ENCODE results near the gene SESN1.

SESN1 gene

GRCh38 chr6:109048176-109048575 is 46.5 kb downstream of the SESN1 start:
- ChIA-PET CTCF (no interaction called here), POLR2A (no interaction called here)
- TF ChIP-seq FOXA1 (IDR thresholded peaks at IDR 0.05) (no peak), FOXK2 (IDR thresholded peaks at IDR 0.05) (no peak), NFRKB (IDR thresholded peaks at IDR 0.05) (no peak), ELF4 (IDR thresholded peaks at IDR 0.05) (no peak), SP1 (IDR thresholded peaks at IDR 0.05) (no peak), BHLHE40 (IDR thresholded peaks at IDR 0.05; ENCODE audit: borderline replicate concordance) (no peak), ZNF384 (IDR thresholded peaks at IDR 0.05) (no peak), LEF1 (IDR thresholded peaks at IDR 0.05; ENCODE audit: borderline replicate concordance) (no peak), PKNOX1 (IDR thresholded peaks at IDR 0.05) (no peak), CTBP1 (IDR thresholded peaks at IDR 0.05; ENCODE audit: borderline replicate concordance) (no peak), TARDBP (IDR thresholded peaks at IDR 0.05) (no peak)
- no peak for DNase-seq (ENCODE audit: extremely low spot score)

GRCh38 chr6:109045493-109045892 is 49.2 kb downstream of the SESN1 start:
- TF ChIP-seq CTBP1 (IDR thresholded peaks at IDR 0.05; ENCODE audit: borderline replicate concordance): no peak
- DNase-seq (ENCODE audit: extremely low spot score): no peak
- ChIA-PET CTCF (no interaction called here), POLR2A (no interaction called here)

GRCh38 chr6:109039795-109040194 is 54.9 kb downstream of the SESN1 start:
- DNase-seq (ENCODE audit: extremely low spot score): no peak
- ChIA-PET POLR2A (interaction anchor here (0.8 to 5.4 kb wide), 3 partner anchors 13 to 53 kb away, joined by 3 to 15 read pairs (median 6); no protein-coding TSS in a partner anchor), CTCF (no interaction called here)
- TF ChIP-seq PKNOX1 (IDR thresholded peaks at IDR 0.05) (no peak), FOXA1 (IDR thresholded peaks at IDR 0.05) (no peak), HDGF (IDR thresholded peaks at IDR 0.05; ENCODE audit: borderline replicate concordance) (no peak), FOXK2 (IDR thresholded peaks at IDR 0.05) (no peak), SUZ12 (IDR thresholded peaks at IDR 0.05) (no peak), BHLHE40 (IDR thresholded peaks at IDR 0.05; ENCODE audit: borderline replicate concordance) (no peak), L3MBTL2 (conservative IDR thresholded peaks at IDR 0.05) (no peak), NFRKB (IDR thresholded peaks at IDR 0.05) (no peak), ELF4 (IDR thresholded peaks at IDR 0.05) (no peak), SP1 (IDR thresholded peaks at IDR 0.05) (no peak), LEF1 (IDR thresholded peaks at IDR 0.05; ENCODE audit: borderline replicate concordance) (no peak), TARDBP (IDR thresholded peaks at IDR 0.05) (no peak), FOXM1 (IDR thresholded peaks at IDR 0.05; ENCODE audit: borderline replicate concordance) (no peak), ARNT (IDR thresholded peaks at IDR 0.05) (no peak), CTBP1 (IDR thresholded peaks at IDR 0.05; ENCODE audit: borderline replicate concordance) (no peak), ZNF384 (IDR thresholded peaks at IDR 0.05) (no peak)

- DNase-seq (ENCODE audit: extremely low spot score): no peak
- CTCF ChIA-PET: interaction anchor here (0.7 kb wide), 1 partner anchor 15 kb away, joined by 4 read pairs; no protein-coding TSS in a partner anchor
- no peak for TF ChIP-seq FOXA1 (IDR thresholded peaks at IDR 0.05)
- no peak for TF ChIP-seq FOXM1 (IDR thresholded peaks at IDR 0.05; ENCODE audit: borderline replicate concordance)
- TF ChIP-seq LEF1 (IDR thresholded peaks at IDR 0.05; ENCODE audit: borderline replicate concordance): no peak
- TF ChIP-seq NFRKB (IDR thresholded peaks at IDR 0.05): no peak
- no peak for TF ChIP-seq FOXK2 (IDR thresholded peaks at IDR 0.05)
- no peak for TF ChIP-seq ZNF384 (IDR thresholded peaks at IDR 0.05)
- TF ChIP-seq BHLHE40 (IDR thresholded peaks at IDR 0.05; ENCODE audit: borderline replicate concordance): no peak
- TF ChIP-seq PKNOX1 (IDR thresholded peaks at IDR 0.05): no peak
- no peak for TF ChIP-seq SUZ12 (IDR thresholded peaks at IDR 0.05)
- TF ChIP-seq TARDBP (IDR thresholded peaks at IDR 0.05): no peak
- TF ChIP-seq CTBP1 (IDR thresholded peaks at IDR 0.05; ENCODE audit: borderline replicate concordance): no peak
- POLR2A ChIA-PET: interaction anchor here (0.8 to 5.4 kb wide), 3 partner anchors 14 to 52 kb away, joined by 3 to 15 read pairs (median 6); no protein-coding TSS in a partner anchor
These were observed 55.7 kb downstream of the SESN1 start for GRCh38 chr6:109038837-109039398.

GRCh38 chr6:109036574-109037294 is 57.9 kb downstream of the SESN1 start:
- CTCF ChIA-PET: interaction anchor here (0.8 to 1.2 kb wide), 3 partner anchors 15 to 495 kb away, joined by 3 read pairs; no protein-coding TSS in a partner anchor
- POLR2A ChIA-PET: interaction anchor here (1.3 to 5.4 kb wide), 2 partner anchors 28 to 89 kb away, joined by 3 to 15 read pairs; no protein-coding TSS in a partner anchor
- DNase-seq (ENCODE audit: extremely low spot score): no peak
- TF ChIP-seq NFRKB (IDR thresholded peaks at IDR 0.05) (no peak), ARNT (IDR thresholded peaks at IDR 0.05) (no peak), PKNOX1 (IDR thresholded peaks at IDR 0.05) (peak; percentile 69), HDGF (IDR thresholded peaks at IDR 0.05; ENCODE audit: borderline replicate concordance) (no peak), ELF4 (IDR thresholded peaks at IDR 0.05) (no peak), CTBP1 (IDR thresholded peaks at IDR 0.05; ENCODE audit: borderline replicate concordance) (no peak), SUZ12 (IDR thresholded peaks at IDR 0.05) (no peak)

Data from HEK293T (cell line).